ENCODE results near the gene FCSK.

The FCSK gene

GRCh38 chr16:70484867-70485266 is 30.5 kb downstream of the FCSK start:
- Histone ChIP-seq H3K4me1 (ENCODE audit: control insufficient read depth, insufficient read depth, low read length) (no peaks in the 10 kb centered on the region), H3K27ac (ENCODE audit: low read depth, low read length) (no peak overlapping the region), H3K4me3 (ENCODE audit: low read depth, low read length) (no peak overlapping the region), H3K27me3 (ENCODE audit: control insufficient read depth, insufficient read depth, low read length) (no peaks in the 10 kb centered on the region), H3K9ac (ENCODE audit: low read depth, low read length) (no peak overlapping the region), H3K9me3 (ENCODE audit: control insufficient read depth, insufficient read depth, low read length) (no peaks in the 10 kb centered on the region), H3K36me3 (ENCODE audit: control insufficient read depth, insufficient read depth, low read length) (peaks cover 45% of the 10 kb centered on the region)

DNA sequence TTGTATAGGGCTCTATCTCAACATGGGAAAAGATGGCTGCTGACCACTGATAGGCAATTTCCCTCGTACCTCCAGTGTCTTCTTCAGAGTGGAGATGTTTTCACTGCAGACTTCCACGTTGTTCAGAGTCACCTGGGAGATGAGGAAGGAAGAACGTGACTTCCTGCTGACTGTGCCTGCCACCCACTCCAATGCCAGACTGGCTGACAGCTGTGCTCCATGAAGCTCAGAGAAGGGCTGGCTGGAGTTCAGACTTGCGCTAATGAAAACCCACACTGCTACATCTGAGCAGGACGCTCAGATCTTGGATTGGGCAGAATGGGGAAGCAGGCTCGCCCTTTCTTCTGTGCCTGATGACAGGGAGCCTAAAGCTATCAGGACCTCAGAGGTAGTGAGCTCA is 35.9 kb downstream of the FCSK start:
- Histone ChIP-seq H3K4me1 (ENCODE audit: control insufficient read depth, insufficient read depth, low read length) (no peaks in the 10 kb centered on the region), H3K27ac (ENCODE audit: low read depth, low read length) (no peak overlapping the region), H3K9ac (ENCODE audit: low read depth, low read length) (no peak overlapping the region), H3K9me3 (ENCODE audit: control insufficient read depth, insufficient read depth, low read length) (no peaks in the 10 kb centered on the region), H3K36me3 (ENCODE audit: control insufficient read depth, insufficient read depth, low read length) (peaks cover 40% of the 10 kb centered on the region), H3K27me3 (ENCODE audit: control insufficient read depth, insufficient read depth, low read length) (no peaks in the 10 kb centered on the region), H3K4me3 (ENCODE audit: low read depth, low read length) (no peak overlapping the region)

DNA sequence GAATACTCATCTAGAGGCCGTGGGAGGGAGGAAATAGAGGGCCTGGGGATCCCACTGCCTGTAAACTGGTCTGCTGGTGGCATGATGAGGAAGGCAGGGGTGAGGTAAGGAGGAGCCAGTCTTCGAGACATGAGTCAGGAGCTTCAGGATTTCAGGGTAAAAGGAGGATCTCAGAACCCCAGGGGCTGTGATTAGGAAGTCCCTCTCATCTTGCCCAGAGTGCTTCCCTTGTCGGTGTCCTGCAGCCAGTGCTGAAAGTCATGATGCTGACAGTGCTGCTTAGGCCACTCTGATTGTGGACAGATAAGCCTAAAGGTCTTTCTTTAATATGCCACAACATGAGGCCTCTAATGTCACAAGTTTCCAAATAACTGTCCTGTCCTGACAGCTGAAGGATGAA is 39.4 kb downstream of the FCSK start:
- H3K36me3 ChIP-seq (ENCODE audit: control insufficient read depth, insufficient read depth, low read length): peaks cover 62% of the 10 kb centered on the region
- no peaks in the 10 kb centered on the region for H3K4me1 ChIP-seq (ENCODE audit: control insufficient read depth, insufficient read depth, low read length)
- no peaks in the 10 kb centered on the region for H3K9me3 ChIP-seq (ENCODE audit: control insufficient read depth, insufficient read depth, low read length)
- H3K4me3 ChIP-seq (ENCODE audit: low read depth, low read length): no peak overlapping the region
- H3K27me3 ChIP-seq (ENCODE audit: control insufficient read depth, insufficient read depth, low read length): no peaks in the 10 kb centered on the region
- no peak overlapping the region for H3K27ac ChIP-seq (ENCODE audit: low read depth, low read length)
- no peak overlapping the region for H3K9ac ChIP-seq (ENCODE audit: low read depth, low read length)

GRCh38 chr16:70494202-70494770 is 39.9 kb downstream of the FCSK start:
- H3K36me3 ChIP-seq (ENCODE audit: control insufficient read depth, insufficient read depth, low read length): peaks cover 62% of the 10 kb centered on the region

DNA sequence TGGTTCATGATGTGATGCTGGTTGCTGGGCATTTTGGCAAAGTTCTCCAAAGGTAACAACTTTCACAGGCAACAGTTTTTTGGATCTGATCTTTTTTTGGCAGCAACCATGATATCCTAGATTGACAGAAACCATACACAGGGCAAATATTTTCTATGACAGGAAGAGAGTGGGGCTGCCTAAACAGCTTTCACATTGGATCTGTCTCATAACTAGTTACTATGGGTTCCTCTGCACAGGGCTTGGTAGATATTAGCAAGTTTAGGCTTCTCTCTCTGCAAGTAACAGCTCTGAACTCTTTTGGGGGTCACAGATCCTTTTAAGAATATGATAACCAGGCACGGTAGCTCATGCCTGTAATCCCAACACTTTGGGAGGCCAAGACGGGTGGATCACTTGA is 40.4 kb downstream of the FCSK start:
- H3K27me3 ChIP-seq (ENCODE audit: control insufficient read depth, insufficient read depth, low read length): no peaks in the 10 kb centered on the region
- no peaks in the 10 kb centered on the region for H3K4me1 ChIP-seq (ENCODE audit: control insufficient read depth, insufficient read depth, low read length)
- peaks cover 58% of the 10 kb centered on the region for H3K36me3 ChIP-seq (ENCODE audit: control insufficient read depth, insufficient read depth, low read length)
- H3K27ac ChIP-seq (ENCODE audit: low read depth, low read length): no peak overlapping the region
- H3K4me3 ChIP-seq (ENCODE audit: low read depth, low read length): no peak overlapping the region
- H3K9me3 ChIP-seq (ENCODE audit: control insufficient read depth, insufficient read depth, low read length): no peaks in the 10 kb centered on the region
- H3K9ac ChIP-seq (ENCODE audit: low read depth, low read length): no peak overlapping the region

More at GRCh38 chr16:70494202-70494770, 39.9 kb downstream of the FCSK start:
- Histone ChIP-seq H3K9ac (ENCODE audit: low read depth, low read length) (no peak overlapping the region), H3K4me3 (ENCODE audit: low read depth, low read length) (no peak overlapping the region), H3K27me3 (ENCODE audit: control insufficient read depth, insufficient read depth, low read length) (no peaks in the 10 kb centered on the region), H3K27ac (ENCODE audit: low read depth, low read length) (no peak overlapping the region), H3K4me1 (ENCODE audit: control insufficient read depth, insufficient read depth, low read length) (no peaks in the 10 kb centered on the region), H3K9me3 (ENCODE audit: control insufficient read depth, insufficient read depth, low read length) (no peaks in the 10 kb centered on the region)

- Histone ChIP-seq H3K4me3 (ENCODE audit: low read depth, low read length) (no peak overlapping the region), H3K27me3 (ENCODE audit: control insufficient read depth, insufficient read depth, low read length) (no peaks in the 10 kb centered on the region), H3K4me1 (ENCODE audit: control insufficient read depth, insufficient read depth, low read length) (no peaks in the 10 kb centered on the region), H3K9me3 (ENCODE audit: control insufficient read depth, insufficient read depth, low read length) (no peaks in the 10 kb centered on the region), H3K9ac (ENCODE audit: low read depth, low read length) (no peak overlapping the region), H3K36me3 (ENCODE audit: control insufficient read depth, insufficient read depth, low read length) (peaks cover 51% of the 10 kb centered on the region), H3K27ac (ENCODE audit: low read depth, low read length) (no peak overlapping the region)
Observed at GRCh38 chr16:70495425-70496182, 41.2 kb downstream of the FCSK start.

DNA sequence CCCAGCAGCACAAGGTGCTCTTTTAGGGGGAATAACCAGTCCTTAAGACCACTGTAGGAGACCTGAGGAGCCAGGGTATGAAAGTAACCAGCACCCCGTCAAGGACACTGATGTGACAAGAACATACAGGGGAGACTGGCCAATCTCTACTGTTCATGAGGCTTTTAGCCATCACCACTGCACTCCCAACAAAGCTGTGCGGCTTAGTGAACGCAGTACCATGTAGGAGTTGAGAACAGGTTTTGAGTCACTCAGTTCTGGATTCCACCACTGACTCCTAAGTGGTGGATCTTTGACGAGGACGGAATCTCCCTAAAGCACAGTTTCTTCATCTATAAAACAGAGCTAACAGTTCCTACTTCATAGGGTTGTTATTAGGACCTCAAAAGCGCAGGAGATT is 42.1 kb downstream of the FCSK start:
- H3K27ac ChIP-seq (ENCODE audit: low read depth, low read length): no peak overlapping the region
- H3K27me3 ChIP-seq (ENCODE audit: control insufficient read depth, insufficient read depth, low read length): no peaks in the 10 kb centered on the region
- no peak overlapping the region for H3K4me3 ChIP-seq (ENCODE audit: low read depth, low read length)
- peaks cover 51% of the 10 kb centered on the region for H3K36me3 ChIP-seq (ENCODE audit: control insufficient read depth, insufficient read depth, low read length)
- H3K9me3 ChIP-seq (ENCODE audit: control insufficient read depth, insufficient read depth, low read length): no peaks in the 10 kb centered on the region
- H3K9ac ChIP-seq (ENCODE audit: low read depth, low read length): no peak overlapping the region
- no peaks in the 10 kb centered on the region for H3K4me1 ChIP-seq (ENCODE audit: control insufficient read depth, insufficient read depth, low read length)

DNA sequence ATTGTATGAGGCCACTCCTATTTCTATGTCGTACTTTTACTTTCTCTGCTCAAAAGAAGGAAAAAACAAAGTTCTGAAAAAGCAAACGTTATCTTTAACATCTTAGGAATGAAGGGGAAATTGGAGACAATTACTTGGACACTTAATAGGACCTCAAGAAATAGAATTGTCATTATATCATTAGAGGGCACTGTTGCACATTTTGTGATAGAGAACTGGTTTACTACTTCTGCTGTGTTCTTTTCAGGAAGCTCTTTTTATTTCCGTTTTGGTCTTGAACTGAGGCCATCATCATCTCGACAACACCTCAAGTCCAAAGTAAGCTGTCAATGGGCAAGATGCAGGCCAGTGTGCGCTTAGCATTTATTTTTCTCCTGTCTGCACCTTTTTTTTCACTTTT is 54.4 kb downstream of the FCSK start:
- Histone ChIP-seq H3K4me3 (ENCODE audit: low read depth, low read length) (no peak overlapping the region), H3K36me3 (ENCODE audit: control insufficient read depth, insufficient read depth, low read length) (peaks cover 69% of the 10 kb centered on the region), H3K9me3 (ENCODE audit: control insufficient read depth, insufficient read depth, low read length) (no peaks in the 10 kb centered on the region), H3K27ac (ENCODE audit: low read depth, low read length) (no peak overlapping the region), H3K9ac (ENCODE audit: low read depth, low read length) (no peak overlapping the region), H3K4me1 (ENCODE audit: control insufficient read depth, insufficient read depth, low read length) (no peaks in the 10 kb centered on the region), H3K27me3 (ENCODE audit: control insufficient read depth, insufficient read depth, low read length) (no peaks in the 10 kb centered on the region)

DNA sequence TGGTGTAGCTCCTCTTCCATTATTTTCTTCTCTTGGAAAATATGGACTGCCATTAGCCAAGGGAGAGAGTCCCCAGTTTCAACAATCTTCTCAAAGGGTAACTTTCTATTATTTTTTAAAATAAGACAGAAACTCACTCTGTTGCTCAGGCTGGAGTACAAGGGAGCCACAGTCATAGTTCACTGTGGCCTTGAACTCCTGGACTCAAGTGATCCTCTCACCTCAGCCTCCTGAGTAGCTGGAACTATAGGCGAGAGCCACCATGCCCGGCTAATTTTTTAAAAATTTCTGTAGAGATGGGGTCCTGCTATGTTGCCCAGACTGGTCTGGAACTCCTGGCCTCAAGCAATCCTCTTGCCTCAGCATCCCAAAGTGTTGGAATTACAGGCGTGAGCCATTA is 55.8 kb downstream of the FCSK start:
- no peak overlapping the region for H3K27ac ChIP-seq (ENCODE audit: low read depth, low read length)
- H3K36me3 ChIP-seq (ENCODE audit: control insufficient read depth, insufficient read depth, low read length): peaks cover 74% of the 10 kb centered on the region
- H3K9me3 ChIP-seq (ENCODE audit: control insufficient read depth, insufficient read depth, low read length): no peaks in the 10 kb centered on the region
- H3K4me3 ChIP-seq (ENCODE audit: low read depth, low read length): no peak overlapping the region
- H3K4me1 ChIP-seq (ENCODE audit: control insufficient read depth, insufficient read depth, low read length): no peaks in the 10 kb centered on the region
- H3K9ac ChIP-seq (ENCODE audit: low read depth, low read length): no peak overlapping the region
- no peaks in the 10 kb centered on the region for H3K27me3 ChIP-seq (ENCODE audit: control insufficient read depth, insufficient read depth, low read length)

- peaks cover 89% of the 10 kb centered on the region for H3K36me3 ChIP-seq (ENCODE audit: control insufficient read depth, insufficient read depth, low read length)
- no peak overlapping the region for H3K27ac ChIP-seq (ENCODE audit: low read depth, low read length)
- no peaks in the 10 kb centered on the region for H3K4me1 ChIP-seq (ENCODE audit: control insufficient read depth, insufficient read depth, low read length)
- no peak overlapping the region for H3K4me3 ChIP-seq (ENCODE audit: low read depth, low read length)
- no peaks in the 10 kb centered on the region for H3K27me3 ChIP-seq (ENCODE audit: control insufficient read depth, insufficient read depth, low read length)
- H3K9me3 ChIP-seq (ENCODE audit: control insufficient read depth, insufficient read depth, low read length): no peaks in the 10 kb centered on the region
- H3K9ac ChIP-seq (ENCODE audit: low read depth, low read length): no peak overlapping the region
Observed at GRCh38 chr16:70511833-70512232, 57.4 kb downstream of the FCSK start.

DNA sequence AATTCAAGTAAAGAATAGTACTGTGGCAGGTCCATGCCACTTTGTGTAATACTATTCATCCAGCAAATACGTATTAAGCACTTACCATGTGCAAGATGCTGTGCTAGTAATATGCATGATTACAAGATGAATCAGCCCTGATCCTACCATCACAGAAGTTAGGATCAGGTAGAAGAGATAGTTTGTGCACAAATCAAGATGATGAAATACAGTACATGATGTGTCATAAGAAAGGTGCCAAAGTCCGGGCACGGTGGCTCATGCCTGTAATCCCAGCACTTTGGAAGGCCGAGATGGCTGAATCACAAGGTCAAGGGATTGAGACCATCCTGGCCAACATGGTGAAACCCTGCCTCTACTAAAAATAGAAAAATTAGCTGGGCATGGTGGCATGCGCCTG is 58.1 kb downstream of the FCSK start:
- Histone ChIP-seq H3K4me3 (ENCODE audit: low read depth, low read length) (no peak overlapping the region), H3K36me3 (ENCODE audit: control insufficient read depth, insufficient read depth, low read length) (peaks cover 89% of the 10 kb centered on the region), H3K9ac (ENCODE audit: low read depth, low read length) (no peak overlapping the region), H3K27ac (ENCODE audit: low read depth, low read length) (no peak overlapping the region), H3K4me1 (ENCODE audit: control insufficient read depth, insufficient read depth, low read length) (no peaks in the 10 kb centered on the region), H3K9me3 (ENCODE audit: control insufficient read depth, insufficient read depth, low read length) (no peaks in the 10 kb centered on the region), H3K27me3 (ENCODE audit: control insufficient read depth, insufficient read depth, low read length) (no peaks in the 10 kb centered on the region)
